OCI-LY3 (cell line): ENCODE data around the gene ZFP69B.

Experiments
- H2AFZ ChIP-seq: fragments of 200-600, 300-600 bp; shearing (Covaris generic); 2 replicates; pipeline ENCODE4 v1.6.0; 2014; ENCODE audit warnings: antibody characterized with exemption, low read depth, low read length
- H3K27ac ChIP-seq: fragments of 200-600, 300-600 bp; sonication (generic); 2 replicates; pipeline ENCODE4 v1.5.1; 2014; ENCODE audit warnings: mild to moderate bottlenecking, low read length, moderate library complexity, mixed read lengths
- H3K27me3 ChIP-seq: fragments of 200-600, 300-600 bp; sonication (generic); 2 replicates; pipeline ENCODE4 v1.6.1; 2014; ENCODE audit warnings: low read depth, low read length, mixed read lengths
- H3K36me3 ChIP-seq: fragments of 200-600, 300-600 bp; sonication (generic); replicated peaks from 2 replicates; pipeline ENCODE3; 2014; ENCODE audit warnings: low read depth, low read length, mixed read lengths
- H3K4me1 ChIP-seq: fragments of 300-600, 200-600 bp; sonication (generic); 2 replicates; pipeline ENCODE4 v1.6.1; 2014; ENCODE audit warnings: low read length, mixed read lengths
- H3K4me2 ChIP-seq: fragments of 200-600, 300-600 bp; sonication (generic); 2 replicates; pipeline ENCODE4 v1.6.1; 2014; ENCODE audit warnings: low read length, mixed read lengths
- H3K4me3 ChIP-seq: fragments of 300-600, 200-600 bp; sonication (generic); 2 replicates; pipeline ENCODE4 v1.5.1; 2014; ENCODE audit warnings: antibody characterized with exemption, mild to moderate bottlenecking, low read length, moderate library complexity
- H3K79me2 ChIP-seq: fragments of 300-600, 200-600 bp; shearing (Covaris generic); 2 replicates; pipeline ENCODE4 v1.6.1; 2014; ENCODE audit warnings: mild to moderate bottlenecking, low read length, mixed read lengths
- H3K9ac ChIP-seq: fragments of 300-600, 200-600 bp; shearing (Covaris generic); 2 replicates; pipeline ENCODE4 v1.6.0; 2014; ENCODE audit warnings: mild to moderate bottlenecking, low read length, moderate library complexity
- H3K9me3 ChIP-seq: fragments of 200-600, 300-600 bp; shearing (Covaris generic); 2 replicates; pipeline ENCODE4 v1.6.1; 2014; ENCODE audit warnings: low read length, mixed read lengths; ENCODE audit not compliant: insufficient read depth
- H4K20me1 ChIP-seq: fragments of 200-600, 300-600 bp; sonication (generic); 2 replicates; pipeline ENCODE4 v1.6.1; 2016; ENCODE audit warnings: low read length, mixed read lengths; ENCODE audit not compliant: insufficient read depth
- EZH2phosphoT487 ChIP-seq: fragments of 200-600 bp; shearing (Covaris generic); IDR thresholded peaks from 2 replicates; pipeline ENCODE4 v1.6.1; 2018; ENCODE audit warnings: antibody characterized with exemption, mixed run types, low read depth
- TF ChIP-seq, protein P1 (sequence below): fragments of 200-600, 300-600 bp; sonication (generic); IDR thresholded peaks from 2 replicates; pipeline ENCODE4 v1.5.1; 2014; ENCODE audit warnings: antibody characterized with exemption, low read length, low read depth

ZFP69B gene

DNA sequence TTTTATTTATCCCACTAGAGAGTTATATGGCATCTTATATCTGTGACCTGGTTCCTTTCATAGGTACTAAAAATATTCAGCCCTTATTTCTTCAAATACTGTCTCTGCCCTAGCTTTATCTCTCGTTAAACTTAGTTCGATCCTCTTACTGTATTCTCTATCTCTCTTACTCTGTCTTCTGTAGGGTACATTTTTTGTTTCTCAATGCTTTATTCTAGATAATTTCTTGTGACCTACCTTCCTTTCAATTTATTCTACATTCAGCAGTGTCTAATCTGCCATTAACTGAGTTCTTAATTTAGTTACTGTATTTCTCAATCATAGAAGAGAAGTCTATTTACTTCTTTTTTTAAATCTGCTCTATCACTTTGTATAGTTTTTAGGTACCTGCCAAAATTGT is 25.0 kb downstream of the ZFP69B start:
- Histone ChIP-seq H3K27ac (no peak overlapping the region), H3K4me1 (no peaks in the 10 kb centered on the region)

DNA sequence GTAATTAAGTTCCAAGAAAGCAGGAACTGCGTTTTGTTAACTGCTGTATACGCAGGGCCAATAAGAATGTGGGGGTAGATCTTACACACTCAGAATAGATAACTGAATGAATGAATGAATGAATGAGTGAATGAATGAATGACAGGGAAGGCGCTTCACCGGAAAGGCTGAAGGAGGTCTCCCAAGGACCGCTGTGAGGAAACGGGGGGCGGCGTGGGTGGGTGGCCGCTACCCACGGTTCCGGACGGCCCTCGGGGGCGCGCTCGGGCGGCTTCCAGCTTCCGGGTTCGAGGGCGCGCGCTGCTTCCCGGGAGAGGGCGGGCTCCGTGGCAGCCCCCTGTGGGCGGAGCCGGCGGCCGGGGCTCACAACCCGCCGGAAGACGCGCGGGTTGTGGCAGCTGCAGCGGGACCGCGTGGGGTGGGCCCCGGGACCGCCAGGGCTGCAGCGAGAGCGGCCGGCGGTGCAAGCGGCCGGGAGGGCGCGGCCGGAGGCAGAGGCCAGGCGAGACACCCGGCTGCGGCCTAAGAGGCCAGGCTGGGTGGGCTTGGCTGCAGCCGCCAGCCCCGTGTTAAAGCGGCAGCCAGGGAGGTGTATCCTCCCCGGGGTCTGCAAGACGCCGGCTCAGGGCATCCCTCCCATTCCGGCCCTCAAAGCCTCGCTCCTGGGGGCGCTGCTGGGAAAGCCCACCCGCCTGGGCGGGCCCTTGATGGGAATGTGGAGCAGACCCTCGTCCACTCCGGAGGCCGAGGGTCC is 26.8 kb downstream of the ZFP69B start, which contains the start of gene ZFP69:
TSS of gene ZFP69 (plus strand) at position 367 of the 754 bp plus-strand sequence. CDS start 2,072 bp downstream, outside the sequence.
- Histone ChIP-seq H3K4me2 (no peak within 1 kb of the TSS), H3K9me3 (no peaks in the 10 kb centered on the region; the same call in 1 of the 2 replicates), H3K4me1 (no peaks in the 10 kb centered on the region), H3K27me3 (no peaks in the 10 kb centered on the region), H3K36me3 (no peaks in the 10 kb centered on the region), H4K20me1 (no peaks in the 10 kb centered on the region), H3K27ac (no peak within 1 kb of the TSS), H2AFZ (no peak within 1 kb of the TSS), H3K9ac (no peak within 1 kb of the TSS), H3K4me3 (no peak within 1 kb of the TSS), H3K79me2 (no peaks in the 10 kb centered on the region)
- TF ChIP-seq EZH2phosphoT487, result no peak
- TF ChIP-seq, protein P1, sequence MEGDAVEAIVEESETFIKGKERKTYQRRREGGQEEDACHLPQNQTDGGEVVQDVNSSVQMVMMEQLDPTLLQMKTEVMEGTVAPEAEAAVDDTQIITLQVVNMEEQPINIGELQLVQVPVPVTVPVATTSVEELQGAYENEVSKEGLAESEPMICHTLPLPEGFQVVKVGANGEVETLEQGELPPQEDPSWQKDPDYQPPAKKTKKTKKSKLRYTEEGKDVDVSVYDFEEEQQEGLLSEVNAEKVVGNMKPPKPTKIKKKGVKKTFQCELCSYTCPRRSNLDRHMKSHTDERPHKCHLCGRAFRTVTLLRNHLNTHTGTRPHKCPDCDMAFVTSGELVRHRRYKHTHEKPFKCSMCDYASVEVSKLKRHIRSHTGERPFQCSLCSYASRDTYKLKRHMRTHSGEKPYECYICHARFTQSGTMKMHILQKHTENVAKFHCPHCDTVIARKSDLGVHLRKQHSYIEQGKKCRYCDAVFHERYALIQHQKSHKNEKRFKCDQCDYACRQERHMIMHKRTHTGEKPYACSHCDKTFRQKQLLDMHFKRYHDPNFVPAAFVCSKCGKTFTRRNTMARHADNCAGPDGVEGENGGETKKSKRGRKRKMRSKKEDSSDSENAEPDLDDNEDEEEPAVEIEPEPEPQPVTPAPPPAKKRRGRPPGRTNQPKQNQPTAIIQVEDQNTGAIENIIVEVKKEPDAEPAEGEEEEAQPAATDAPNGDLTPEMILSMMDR, result no peak

More for the DNA sequence above, 25.0 kb downstream of the ZFP69B start:
- H3K4me2 ChIP-seq, result no peak overlapping the region
- H2AFZ ChIP-seq, result no peak overlapping the region
- no peaks in the 10 kb centered on the region for H3K9me3 ChIP-seq
- TF ChIP-seq, protein P1, result no peak
- TF ChIP-seq EZH2phosphoT487, result no peak
- H3K9ac ChIP-seq, result no peak overlapping the region
- H3K27me3 ChIP-seq, result no peaks in the 10 kb centered on the region
- no peaks in the 10 kb centered on the region for H3K79me2 ChIP-seq
- H3K36me3 ChIP-seq, result peaks cover 6% of the 10 kb centered on the region
- no peak overlapping the region for H3K4me3 ChIP-seq
- H4K20me1 ChIP-seq, result no peaks in the 10 kb centered on the region

DNA sequence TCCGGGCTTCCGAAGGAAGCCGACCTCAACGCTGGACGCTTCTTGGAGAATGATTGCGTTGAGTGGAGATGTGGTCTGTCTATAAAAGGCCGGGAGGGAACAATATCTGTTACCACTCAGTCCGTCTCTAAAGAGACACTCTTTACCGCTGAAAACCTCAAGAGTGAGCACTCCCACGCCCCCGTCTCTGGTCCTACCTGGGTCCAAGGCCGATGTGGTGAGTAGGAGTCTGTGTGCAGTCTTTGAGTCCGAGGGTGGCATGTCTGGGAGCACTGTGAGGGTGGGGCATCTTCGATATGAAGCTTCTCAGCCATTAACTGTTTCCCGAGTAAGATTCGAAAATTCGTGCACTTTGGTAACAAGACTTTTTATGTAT is 27.4 kb downstream of the ZFP69B start:
- TF ChIP-seq, protein P1, result no peak
- no peak for TF ChIP-seq EZH2phosphoT487
- Histone ChIP-seq H3K79me2 (no peaks in the 10 kb centered on the region), H3K9ac (no peak overlapping the region), H3K4me3 (no peak overlapping the region), H3K27me3 (no peaks in the 10 kb centered on the region), H2AFZ (no peak overlapping the region), H3K27ac (no peak overlapping the region), H3K36me3 (no peaks in the 10 kb centered on the region), H3K4me1 (no peaks in the 10 kb centered on the region), H3K9me3 (no peaks in the 10 kb centered on the region; the same call in 1 of the 2 replicates), H3K4me2 (no peak overlapping the region), H4K20me1 (no peaks in the 10 kb centered on the region)

DNA sequence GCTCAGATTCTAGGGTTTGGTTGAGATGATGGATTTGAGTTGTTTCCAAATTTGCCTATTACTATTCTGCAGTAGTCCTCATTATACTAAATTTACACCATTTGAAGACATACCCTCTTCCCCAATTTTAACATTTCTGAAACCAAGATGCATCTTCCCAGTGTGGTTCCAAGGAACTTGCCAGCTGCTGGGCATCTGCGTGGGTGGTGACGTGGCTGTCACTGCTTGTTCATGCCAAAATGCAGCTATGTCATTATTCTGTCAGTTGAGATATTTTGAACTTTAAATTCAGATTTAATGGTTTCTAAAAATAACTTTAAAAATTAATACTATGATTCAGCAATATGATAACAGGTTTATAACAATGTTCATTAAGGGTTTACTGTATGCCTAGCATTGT is 28.0 kb downstream of the ZFP69B start:
- Histone ChIP-seq H3K27me3 (no peaks in the 10 kb centered on the region), H2AFZ (no peak overlapping the region), H3K4me2 (no peak overlapping the region), H3K36me3 (no peaks in the 10 kb centered on the region), H4K20me1 (no peaks in the 10 kb centered on the region), H3K4me3 (no peak overlapping the region), H3K4me1 (no peaks in the 10 kb centered on the region), H3K9ac (no peak overlapping the region), H3K27ac (no peak overlapping the region), H3K9me3 (no peaks in the 10 kb centered on the region; the same call in 1 of the 2 replicates), H3K79me2 (no peaks in the 10 kb centered on the region)
- TF ChIP-seq, protein P1, result no peak
- TF ChIP-seq EZH2phosphoT487, result no peak
